ENCODE measurements around the gene CYP24A1. TPM values are rescaled to one million over a fixed set of nuclear protein-coding genes. Genes with fewer than 3 reads are reported as not detected.
A peak's percentile ranks its signal among the peaks of the same experiment; 100 is the strongest.

The CYP24A1 gene
- total and polyA plus RNA-seq, 2 of the 13 experiments (the other 11 are each of a cell fraction or from before 2014, with no cell fraction given): 9.4 to 32.7 TPM

GRCh38 chr20:54207743-54208547, 34.2 kb upstream of the CYP24A1 start, which contains the start of gene PFDN4 (continued):
- TF ChIP-seq PAXIP1 (CRISPR knock-in tag; conservative IDR thresholded peaks at IDR 0.05): peak; percentile 76
- TF ChIP-seq ZNF619 (CRISPR knock-in tag; IDR thresholded peaks at IDR 0.05): 0 out of 2 replicates have a peak, but pooled peaks have one; percentile 40
- peak; percentile 75 for TF ChIP-seq GMEB1 (CRISPR knock-in tag; IDR thresholded peaks at IDR 0.05; ENCODE audit: borderline replicate concordance)
- no peak; the same call in 1 of the 2 replicates for TF ChIP-seq RARG (CRISPR knock-in tag; IDR thresholded peaks at IDR 0.05; ENCODE audit: low read depth)
- peak; percentile 92 for TF ChIP-seq ARNT2 (CRISPR knock-in tag; IDR thresholded peaks at IDR 0.05; ENCODE audit: low read depth)
- TF ChIP-seq ZNF256 (CRISPR knock-in tag; conservative IDR thresholded peaks at IDR 0.05): peak; percentile 86
- no peak for TF ChIP-seq ZNF460 (CRISPR knock-in tag; IDR thresholded peaks at IDR 0.05; ENCODE audit: borderline replicate concordance)
- peak; percentile 53 for TF ChIP-seq HCFC1 (IDR thresholded peaks at IDR 0.05; ENCODE audit: low read depth, low read length)
- peak; percentile 88; the same call in 1 of the 2 replicates for TF ChIP-seq CHCHD3 (CRISPR knock-in tag; IDR thresholded peaks at IDR 0.05)
- peak; percentile 93 for TF ChIP-seq ZBTB7B (CRISPR knock-in tag; IDR thresholded peaks at IDR 0.05)
- peak; percentile 80; the same call in 1 of the 2 replicates for TF ChIP-seq ZNF512B (CRISPR knock-in tag; IDR thresholded peaks at IDR 0.05; ENCODE audit: borderline replicate concordance)
- 0 out of 2 replicates have a peak, but pooled peaks have one; percentile 34 for TF ChIP-seq ZNF263 (CRISPR knock-in tag; IDR thresholded peaks at IDR 0.05)
- TF ChIP-seq ZNF724P (CRISPR knock-in tag; IDR thresholded peaks at IDR 0.05; ENCODE audit: borderline replicate concordance): peak; percentile 94; the same call in 1 of the 2 replicates
- TF ChIP-seq NFIC (IDR thresholded peaks at IDR 0.05; ENCODE audit: low read length): peak; percentile 68; the same call in 1 of the 2 replicates
- peak; percentile 48; the same call in 1 of the 2 replicates for TF ChIP-seq ZNF543 (CRISPR knock-in tag; IDR thresholded peaks at IDR 0.05)
- peak; percentile 70 for TF ChIP-seq ZBTB2 (CRISPR knock-in tag; IDR thresholded peaks at IDR 0.05; ENCODE audit: low read depth)
- TF ChIP-seq KAT8 (CRISPR knock-in tag; IDR thresholded peaks at IDR 0.05): peak; percentile 91
